ENCODE data around the gene AIG1. TPM values are rescaled to one million over a fixed set of nuclear protein-coding genes. Genes with fewer than 3 reads are reported as not detected.
A peak's percentile ranks its signal among the peaks of the same experiment; 100 is the strongest.

Gene AIG1
- total and polyA plus RNA-seq, 2 of the 13 experiments (the other 11 are each of a cell fraction or from before 2014, with no cell fraction given): 115 to 197 TPM

GRCh38 chr6:143117108-143117507 lies 56.4 kb downstream of the AIG1 start:
- Histone ChIP-seq H3K4me1 (ENCODE audit: insufficient read depth, low read length) (peaks cover 44% of the 10 kb centered on the region), H3K27ac (ENCODE audit: extremely low read length, insufficient read depth, low read length) (no peak overlapping the region), H3K36me3 (replicated peaks in 1 of 2; ENCODE audit: control insufficient read depth in 1 of 2, insufficient read depth in 2 of 2, low read length in 2 of 2) (no peaks in the 10 kb centered on the region), H3K9me3 (ENCODE audit: low read length) (peaks cover 13% of the 10 kb centered on the region; the same call in 1 of the 2 replicates), H3K27me3 (ENCODE audit: control insufficient read depth in 1 of 2, insufficient read depth in 2 of 2, low read length in 2 of 2) (no peaks in the 10 kb centered on the region), H4K20me1 (ENCODE audit: insufficient read depth, low read length) (no peaks in the 10 kb centered on the region), H3K4me2 (ENCODE audit: low read depth, low read length) (no peak overlapping the region), H3K9ac (ENCODE audit: insufficient read depth, low read depth, low read length) (no peak overlapping the region), H3K79me2 (ENCODE audit: insufficient read depth, low read length) (no peaks in the 10 kb centered on the region), H2AFZ (ENCODE audit: low read length) (no peak overlapping the region), H3K4me3 (replicated peaks in 1 of 3; ENCODE audit: insufficient read depth in 1 of 3, low read depth in 2 of 3, low read length in 3 of 3) (no peak overlapping the region)
- POLR2A ChIA-PET: no interaction called here
- in situ Hi-C loops (cut with HindIII; ENCODE audit: extremely low pct_ligation_motif_present, low pct_unique_long_range_greater_than_20kb) (no loop called here), intact Hi-C loops (cut with micrococcal nuclease; ENCODE audit: unreplicated experiment) (no loop called here)
- FAIRE-seq: no peak
- no TSS peak for BruUV-seq (replicated peaks)
- DNase-seq (ENCODE audit: low spot score): no peak
- no peak for ATAC-seq
- TF ChIP-seq CHCHD3 (CRISPR knock-in tag; IDR thresholded peaks at IDR 0.05) (no peak), ZNF672 (CRISPR knock-in tag; IDR thresholded peaks at IDR 0.05) (no peak), ZNF460 (CRISPR knock-in tag; IDR thresholded peaks at IDR 0.05; ENCODE audit: borderline replicate concordance) (no peak), KAT7 (CRISPR knock-in tag; IDR thresholded peaks at IDR 0.05; ENCODE audit: borderline replicate concordance) (no peak)
- 98% methylated on average over 1 of the region's 1 CpG for WGBS (ENCODE audit: low lambda C conversion rate)
- CTCF ChIA-PET (ENCODE audit: low intra/inter-chr PET ratio, low total read pairs): no interaction called here

DNA sequence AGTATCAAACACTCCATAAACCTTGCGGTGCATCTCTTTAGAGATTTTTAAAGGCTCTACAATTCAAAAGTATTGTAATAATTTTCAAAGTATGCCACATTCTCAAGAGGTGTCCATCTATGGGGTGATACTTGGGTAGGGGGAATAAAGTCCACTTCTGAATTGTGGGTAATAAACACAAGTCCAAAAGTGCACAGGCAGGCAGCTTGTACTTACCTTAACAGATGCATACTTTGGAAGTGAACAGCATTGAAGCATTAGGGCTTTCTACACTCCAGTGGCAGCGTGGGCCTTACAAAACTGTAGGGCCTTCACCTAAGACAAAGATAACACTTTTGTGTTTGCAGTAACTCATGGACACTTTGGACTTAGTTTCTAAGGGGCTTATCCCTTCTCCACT lies 58.6 kb downstream of the AIG1 start:
- in situ Hi-C loops (cut with HindIII; ENCODE audit: extremely low pct_ligation_motif_present, low pct_unique_long_range_greater_than_20kb): no loop called here
- H3K9ac ChIP-seq (ENCODE audit: insufficient read depth, low read depth, low read length): no peak overlapping the region
- FAIRE-seq (no peak), DNase-seq (ENCODE audit: low spot score) (peak; percentile 13), ATAC-seq (peak; percentile 75)
- no TSS peak for BruUV-seq (replicated peaks)
- H3K27me3 ChIP-seq (ENCODE audit: control insufficient read depth in 1 of 2, insufficient read depth in 2 of 2, low read length in 2 of 2): no peaks in the 10 kb centered on the region
- no peaks in the 10 kb centered on the region for H3K79me2 ChIP-seq (ENCODE audit: insufficient read depth, low read length)
- H3K27ac ChIP-seq (ENCODE audit: extremely low read length, insufficient read depth, low read length): peak overlapping the region; percentile 41
- POLR2A ChIA-PET: no interaction called here
- peaks cover 13% of the 10 kb centered on the region; the same call in 1 of the 2 replicates for H3K9me3 ChIP-seq (ENCODE audit: low read length)
- intact Hi-C loops (cut with micrococcal nuclease; ENCODE audit: unreplicated experiment): no loop called here
- H3K4me1 ChIP-seq (ENCODE audit: insufficient read depth, low read length): peaks cover 23% of the 10 kb centered on the region
- peak overlapping the region; percentile 19; the same call in 1 of the 2 replicates for H3K4me2 ChIP-seq (ENCODE audit: low read depth, low read length)
- WGBS (ENCODE audit: low lambda C conversion rate): 98% methylated on average over 2 of the region's 2 CpGs
- CTCF ChIA-PET (ENCODE audit: low intra/inter-chr PET ratio, low total read pairs): no interaction called here
- peaks cover 0 to 2% of the 10 kb centered on the region in 2 experiments; a peak in 2 of 5 replicates for H3K36me3 ChIP-seq (replicated peaks in 1 of 2; ENCODE audit: control insufficient read depth in 1 of 2, insufficient read depth in 2 of 2, low read length in 2 of 2)
- H4K20me1 ChIP-seq (ENCODE audit: insufficient read depth, low read length): no peaks in the 10 kb centered on the region
- H2AFZ ChIP-seq (ENCODE audit: low read length): no peak overlapping the region
- H3K4me3 ChIP-seq (replicated peaks in 1 of 3; ENCODE audit: insufficient read depth in 1 of 3, low read depth in 2 of 3, low read length in 3 of 3): no peak overlapping the region
- TF ChIP-seq ZC3H4 (CRISPR knock-in tag; IDR thresholded peaks at IDR 0.05; ENCODE audit: borderline replicate concordance) (no peak), FOXJ3 (CRISPR knock-in tag; IDR thresholded peaks at IDR 0.05; ENCODE audit: borderline replicate concordance) (peak; percentile 15; the same call in 1 of the 2 replicates), ZMYM4 (CRISPR knock-in tag; IDR thresholded peaks at IDR 0.05) (0 out of 2 replicates have a peak, but pooled peaks have one; percentile 13), ZNF230 (CRISPR knock-in tag; IDR thresholded peaks at IDR 0.05) (peak; percentile 47; the same call in 1 of the 2 replicates), MXI1 (IDR thresholded peaks at IDR 0.05; ENCODE audit: borderline replicate concordance, low read depth, low read length) (no peak), KLF15 (CRISPR knock-in tag; IDR thresholded peaks at IDR 0.05; ENCODE audit: borderline replicate concordance) (no peak), ZNF768 (CRISPR knock-in tag; IDR thresholded peaks at IDR 0.05) (no peak), SETDB1 (CRISPR knock-in tag; IDR thresholded peaks at IDR 0.05; ENCODE audit: borderline replicate concordance) (0 out of 2 replicates have a peak, but pooled peaks have one; percentile 44), ZNF138 (CRISPR knock-in tag; IDR thresholded peaks at IDR 0.05; ENCODE audit: low read depth) (no peak), NRL (CRISPR knock-in tag; IDR thresholded peaks at IDR 0.05; ENCODE audit: borderline replicate concordance) (no peak), HNF4A (CRISPR knock-in tag; IDR thresholded peaks at IDR 0.05) (peak; percentile 77), POGZ (CRISPR knock-in tag; IDR thresholded peaks at IDR 0.05) (peak; percentile 44; the same call in 1 of the 2 replicates)
- TF ChIP-seq, protein P1, sequence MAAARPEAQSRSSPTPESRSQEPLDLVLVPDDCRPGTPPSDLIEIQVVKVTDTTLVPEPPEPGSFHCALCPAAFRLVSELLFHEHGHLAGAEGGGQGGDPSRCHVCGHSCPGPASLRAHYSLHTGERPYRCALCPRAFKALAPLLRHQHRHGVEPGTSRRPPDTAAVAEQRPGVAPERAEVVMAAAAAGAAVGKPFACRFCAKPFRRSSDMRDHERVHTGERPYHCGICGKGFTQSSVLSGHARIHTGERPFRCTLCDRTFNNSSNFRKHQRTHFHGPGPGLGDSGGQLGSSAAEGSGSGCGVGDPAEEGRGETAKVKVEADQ (CRISPR knock-in tag; IDR thresholded peaks at IDR 0.05; ENCODE audit: borderline replicate concordance): peak; percentile 71; the same call in 1 of the 2 replicates
- TF ChIP-seq, protein P2, sequence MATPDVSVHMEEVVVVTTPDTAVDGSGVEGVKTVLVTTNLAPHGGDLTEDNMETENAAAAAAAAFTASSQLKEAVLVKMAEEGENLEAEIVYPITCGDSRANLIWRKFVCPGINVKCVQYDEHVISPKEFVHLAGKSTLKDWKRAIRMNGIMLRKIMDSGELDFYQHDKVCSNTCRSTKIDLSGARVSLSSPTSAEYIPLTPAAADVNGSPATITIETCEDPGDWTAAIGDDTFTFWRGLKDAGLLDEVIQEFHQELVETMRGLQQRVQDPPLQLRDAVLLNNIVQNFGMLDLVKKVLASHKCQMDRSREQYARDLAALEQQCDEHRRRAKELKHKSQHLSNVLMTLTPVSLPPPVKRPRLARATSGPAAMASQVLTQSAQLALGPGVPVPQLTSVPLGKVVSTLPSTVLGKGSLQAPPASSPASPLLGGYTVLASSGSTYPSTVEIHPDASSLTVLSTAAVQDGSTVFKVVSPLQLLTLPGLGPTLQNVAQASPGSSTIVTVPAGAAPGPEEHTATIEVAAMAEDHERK (CRISPR knock-in tag; IDR thresholded peaks at IDR 0.05; ENCODE audit: low read depth): no peak

Data from HepG2 (cell line).